Measurements from ENCODE around the gene KIAA1614.
A peak's percentile ranks its signal among the peaks of the same experiment; 100 is the strongest.
"Not testable (repeated sequence)": the region's sequence is repeated elsewhere in the genome, so short reads cannot be mapped to it uniquely, and the experiment has no call there.

Gene KIAA1614

DNA sequence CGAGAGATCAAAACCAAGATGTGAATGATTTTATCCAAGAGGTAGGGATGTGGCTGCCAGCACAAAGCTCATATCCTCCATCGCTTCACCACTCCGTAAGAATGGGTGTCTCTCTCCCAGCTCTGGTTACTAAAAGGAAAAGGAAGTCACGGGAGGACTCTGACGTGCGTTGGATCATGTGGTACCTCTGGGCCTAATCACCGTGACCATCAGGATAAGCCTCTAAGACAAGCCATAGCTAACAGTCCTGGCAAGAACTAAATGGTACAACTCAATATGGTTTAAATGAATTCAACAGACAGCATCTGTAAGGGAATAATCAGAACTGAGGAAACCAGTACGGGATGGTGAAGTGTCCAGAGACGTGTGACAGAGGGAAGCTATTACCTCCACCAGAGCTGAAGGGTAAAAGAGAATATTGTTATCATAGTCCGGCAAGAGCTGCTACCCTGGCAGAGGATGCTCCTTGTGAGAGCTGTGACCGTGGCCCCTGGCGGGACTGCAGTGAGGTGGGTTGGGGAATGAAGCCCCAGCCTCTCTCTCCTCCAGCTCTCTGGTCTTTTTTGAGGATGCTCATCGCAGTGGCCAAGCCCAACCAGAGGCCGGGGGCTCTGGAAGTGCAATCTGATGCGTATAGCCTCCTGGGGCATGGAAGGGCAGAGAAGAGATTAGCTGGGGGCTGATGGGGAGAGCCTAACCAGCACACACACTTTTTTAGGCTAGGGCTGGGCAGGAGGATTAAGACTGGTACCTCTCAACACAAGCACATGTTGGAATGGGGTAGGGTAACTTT lies 54.2 kb downstream of the KIAA1614 start:
- Mint-ChIP-seq H3K27ac (no peak overlapping the region), H3K27me3 (no peaks in the 10 kb centered on the region), H3K36me3 (peaks cover 12% of the 10 kb centered on the region), H3K9me3 (ENCODE audit: low read depth) (no peaks in the 10 kb centered on the region), H3K4me1 (ENCODE audit: low read depth) (peaks cover 4% of the 10 kb centered on the region), H3K4me3 (no peak overlapping the region)

DNA sequence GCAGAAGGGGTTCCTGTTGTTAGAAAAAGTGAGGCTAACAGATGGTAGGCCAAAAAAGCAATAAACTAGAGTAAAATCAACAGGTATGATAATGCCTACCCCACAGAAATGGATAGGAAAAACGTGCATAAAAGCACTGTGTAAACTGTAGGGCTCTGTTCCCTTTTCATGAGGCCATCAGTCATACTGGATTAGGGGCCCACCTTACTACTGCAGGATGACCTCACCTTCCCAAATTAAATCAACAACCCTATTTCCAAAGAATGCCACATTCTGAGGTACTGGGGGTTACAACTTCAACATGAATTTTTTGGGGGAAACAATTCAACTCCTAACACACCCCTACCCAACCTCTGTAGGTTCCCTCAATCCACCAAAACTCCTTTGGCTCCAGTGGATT lies 54.9 kb downstream of the KIAA1614 start:
- H3K4me3 Mint-ChIP-seq, result no peak overlapping the region
- H3K9me3 Mint-ChIP-seq (ENCODE audit: low read depth), result no peaks in the 10 kb centered on the region
- no peaks in the 10 kb centered on the region for H3K27me3 Mint-ChIP-seq
- peaks cover 4% of the 10 kb centered on the region for H3K4me1 Mint-ChIP-seq (ENCODE audit: low read depth)
- peaks cover 12% of the 10 kb centered on the region for H3K36me3 Mint-ChIP-seq
- H3K27ac Mint-ChIP-seq, result no peak overlapping the region

DNA sequence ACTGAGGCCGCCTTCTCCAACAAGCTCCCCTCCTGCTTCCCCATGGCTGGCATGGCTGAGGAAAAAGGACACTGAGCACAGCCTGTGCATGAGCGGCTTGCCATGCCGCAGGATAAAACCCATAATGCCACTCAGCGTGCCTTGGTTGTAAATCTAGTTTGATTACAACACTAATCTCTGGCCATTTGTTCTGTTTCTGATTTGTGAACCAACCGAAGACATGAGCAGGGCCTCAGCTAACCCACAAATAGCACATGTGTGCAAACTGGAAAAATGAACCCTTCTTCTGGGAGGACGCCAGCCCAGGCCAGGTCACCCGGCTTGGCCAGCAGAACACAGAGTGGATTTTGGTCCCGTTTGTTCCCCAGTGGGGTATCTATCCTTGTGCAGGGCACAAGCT lies 56.1 kb downstream of the KIAA1614 start:
- H3K27ac Mint-ChIP-seq; H3K27me3 Mint-ChIP-seq; H3K9me3 Mint-ChIP-seq (ENCODE audit: low read depth); H3K4me1 Mint-ChIP-seq (ENCODE audit: low read depth); H3K4me3 Mint-ChIP-seq: not testable (repeated sequence)
- H3K36me3 Mint-ChIP-seq, result peaks cover 17% of the 10 kb centered on the region

DNA sequence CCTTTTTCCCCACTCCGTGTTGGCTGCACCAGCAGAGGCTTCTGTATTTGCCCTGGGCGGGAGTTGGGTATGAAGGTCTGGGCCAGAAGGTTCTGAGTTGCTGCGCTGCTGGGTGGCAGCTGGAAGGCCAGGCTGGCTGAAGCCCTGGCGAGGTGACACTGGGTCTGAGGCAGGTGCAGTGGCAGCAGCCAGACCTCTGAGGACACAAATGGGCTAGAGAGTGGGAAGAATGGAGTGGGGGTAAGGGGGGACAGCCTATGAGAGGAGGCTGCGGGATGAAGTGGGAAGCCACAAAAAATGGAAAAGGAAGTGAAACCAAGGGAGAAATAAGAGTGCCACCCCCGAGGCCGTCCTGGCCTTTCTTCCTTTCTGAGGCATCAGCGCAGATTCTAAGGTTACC lies 56.7 kb downstream of the KIAA1614 start:
- Mint-ChIP-seq H3K9me3 (ENCODE audit: low read depth) (no peaks in the 10 kb centered on the region), H3K4me3 (no peak overlapping the region), H3K27ac (no peak overlapping the region), H3K27me3 (no peaks in the 10 kb centered on the region), H3K36me3 (peaks cover 19% of the 10 kb centered on the region), H3K4me1 (ENCODE audit: low read depth) (peaks cover 6% of the 10 kb centered on the region)

DNA sequence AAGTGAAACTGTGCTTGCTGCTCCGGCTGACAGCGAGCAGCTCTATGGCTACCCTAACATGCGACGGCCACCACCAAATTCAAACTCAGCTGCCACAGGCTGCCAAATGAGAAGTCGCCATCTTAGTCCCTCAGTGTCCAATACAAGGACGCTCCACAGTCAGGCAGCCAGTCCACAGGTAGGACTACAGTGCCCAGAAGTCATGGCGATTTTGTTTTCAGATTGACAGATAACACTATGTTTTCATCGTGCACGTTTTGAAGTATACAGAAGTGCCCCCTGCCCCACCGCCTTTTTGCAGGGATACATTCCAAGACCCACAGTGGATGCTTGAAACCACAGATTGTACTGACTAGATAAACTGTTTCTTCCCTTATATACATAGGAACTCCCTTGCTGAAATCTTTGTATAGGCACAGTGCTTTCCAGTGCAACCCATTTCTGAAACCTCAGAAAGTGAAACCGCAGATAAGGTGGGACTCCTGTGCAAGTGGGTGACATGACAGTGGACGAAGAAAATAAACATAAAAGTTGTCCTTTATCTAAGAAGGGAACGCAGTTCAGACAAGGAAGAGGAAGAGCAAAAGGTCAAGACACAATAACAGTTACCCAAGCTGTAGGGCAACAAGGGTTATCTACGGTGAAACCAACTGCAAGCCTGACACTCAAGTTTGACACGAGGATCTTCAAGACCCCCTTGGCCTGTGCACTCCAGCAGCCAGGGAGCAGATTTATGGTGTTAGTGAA lies 57.8 kb downstream of the KIAA1614 start:
- H3K9me3 Mint-ChIP-seq (ENCODE audit: low read depth), result no peaks in the 10 kb centered on the region
- H3K4me3 Mint-ChIP-seq, result no peak overlapping the region
- no peaks in the 10 kb centered on the region for H3K27me3 Mint-ChIP-seq
- peaks cover 15% of the 10 kb centered on the region for H3K36me3 Mint-ChIP-seq
- H3K4me1 Mint-ChIP-seq (ENCODE audit: low read depth), result peaks cover 10% of the 10 kb centered on the region
- H3K27ac Mint-ChIP-seq, result peak overlapping the region; percentile 34

DNA sequence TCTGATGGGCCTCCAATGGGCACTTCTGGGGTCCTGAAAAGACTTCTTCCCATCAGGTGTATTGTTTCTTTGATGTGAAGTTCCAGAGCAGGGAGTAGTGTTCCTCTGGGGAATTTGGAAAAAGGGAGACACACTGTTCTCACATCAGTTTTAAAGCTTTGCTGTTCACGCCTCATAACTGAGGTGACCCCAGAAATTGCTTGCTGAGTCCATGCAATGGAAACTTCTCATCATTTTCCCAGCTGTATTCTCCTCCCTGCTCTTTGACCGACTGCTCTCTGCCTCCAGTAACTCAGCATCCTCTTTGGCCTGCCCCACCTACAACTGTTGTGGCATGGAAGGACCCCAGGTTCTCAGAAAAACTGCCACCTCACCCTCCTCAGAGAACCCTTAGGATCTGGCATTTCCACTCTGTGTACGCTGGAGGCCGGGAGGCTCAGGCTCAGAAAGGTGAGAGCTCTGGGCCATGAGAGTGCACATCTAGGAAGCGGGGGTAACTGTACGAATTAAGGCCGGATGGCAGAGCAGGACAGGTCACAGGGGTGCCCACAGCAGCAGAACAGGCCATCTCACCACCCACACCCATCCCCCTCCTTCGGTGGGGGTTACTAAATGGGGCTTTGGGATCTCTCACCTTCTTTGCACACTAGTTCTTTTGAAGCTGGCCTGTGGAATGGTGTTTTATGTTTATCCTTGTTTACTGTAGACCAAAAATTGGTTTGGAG lies 58.7 kb downstream of the KIAA1614 start:
- H3K9me3 Mint-ChIP-seq (ENCODE audit: low read depth), result no peaks in the 10 kb centered on the region
- H3K27me3 Mint-ChIP-seq, result no peaks in the 10 kb centered on the region
- H3K36me3 Mint-ChIP-seq, result peaks cover 15% of the 10 kb centered on the region
- peaks cover 19% of the 10 kb centered on the region for H3K4me1 Mint-ChIP-seq (ENCODE audit: low read depth)
- peak overlapping the region; percentile 10 for H3K27ac Mint-ChIP-seq
- H3K4me3 Mint-ChIP-seq, result no peak overlapping the region

DNA sequence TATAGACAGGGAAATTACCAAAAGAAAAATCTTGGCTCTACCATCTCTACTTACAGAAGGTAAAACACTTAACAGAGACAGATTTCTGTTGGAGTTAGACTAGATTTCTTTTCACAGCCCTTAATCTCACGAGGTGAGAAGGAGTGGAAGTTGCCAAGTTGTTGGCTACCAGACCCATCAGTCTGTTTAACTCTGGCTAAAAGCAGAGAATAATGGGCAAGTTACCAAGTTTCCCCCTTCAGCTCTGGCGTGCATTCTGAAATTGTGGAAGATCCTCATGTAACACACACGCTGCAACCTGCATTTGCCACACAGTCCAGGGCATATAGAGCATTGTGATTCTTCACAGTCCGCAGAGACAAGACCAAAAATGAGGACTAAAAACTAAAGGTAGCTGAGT lies 60.7 kb downstream of the KIAA1614 start:
- no peak overlapping the region for H3K27ac Mint-ChIP-seq
- no peaks in the 10 kb centered on the region for H3K27me3 Mint-ChIP-seq

DNA sequence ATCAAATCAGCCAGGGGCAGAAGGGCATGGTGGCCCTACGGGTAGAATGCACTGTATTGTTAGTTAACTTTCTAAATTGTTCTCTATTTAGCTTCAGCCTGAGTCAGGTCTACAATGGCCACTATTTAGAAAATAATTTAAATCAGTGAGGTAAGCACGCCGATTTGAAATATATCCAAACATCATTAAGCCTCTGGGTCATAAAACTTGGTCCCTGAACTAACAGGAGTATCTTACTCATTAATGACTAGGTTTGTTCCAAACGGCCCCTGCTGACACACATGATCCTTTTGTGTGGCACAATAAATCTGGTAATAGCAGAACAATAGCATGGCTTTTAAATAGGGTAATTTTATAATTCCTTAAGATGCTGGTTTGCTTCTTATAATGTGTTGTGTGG lies 61.5 kb downstream of the KIAA1614 start:
- no peaks in the 10 kb centered on the region for H3K9me3 Mint-ChIP-seq (ENCODE audit: low read depth)
- H3K4me3 Mint-ChIP-seq, result no peak overlapping the region
- peaks cover 16% of the 10 kb centered on the region for H3K36me3 Mint-ChIP-seq
- H3K27ac Mint-ChIP-seq, result no peak overlapping the region
- no peaks in the 10 kb centered on the region for H3K27me3 Mint-ChIP-seq
- H3K4me1 Mint-ChIP-seq (ENCODE audit: low read depth), result peaks cover 25% of the 10 kb centered on the region

More for the DNA sequence above, 60.7 kb downstream of the KIAA1614 start:
- peaks cover 13% of the 10 kb centered on the region for H3K36me3 Mint-ChIP-seq
- H3K9me3 Mint-ChIP-seq (ENCODE audit: low read depth), result no peaks in the 10 kb centered on the region
- peaks cover 23% of the 10 kb centered on the region for H3K4me1 Mint-ChIP-seq (ENCODE audit: low read depth)
- H3K4me3 Mint-ChIP-seq, result no peak overlapping the region

DNA sequence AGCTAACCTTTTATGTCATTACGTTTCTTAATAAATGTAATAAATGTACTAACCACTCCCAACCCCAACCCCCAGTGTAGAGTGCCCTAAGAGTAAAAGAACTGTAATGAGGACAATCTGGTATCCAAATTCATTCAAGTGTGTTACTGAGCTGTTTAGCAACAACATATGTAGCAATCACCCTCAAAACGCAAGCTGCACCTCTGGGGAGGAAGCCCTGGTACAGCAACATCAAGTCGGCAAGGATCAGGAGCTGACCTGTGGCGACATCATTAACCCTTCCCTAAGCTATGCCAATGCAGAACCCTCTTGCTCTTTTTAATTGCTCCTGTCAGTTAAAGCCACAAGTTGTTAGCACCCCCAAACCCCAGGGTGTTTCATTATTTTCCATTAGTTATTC lies 62.9 kb downstream of the KIAA1614 start:
- Mint-ChIP-seq H3K27ac (no peak overlapping the region), H3K4me3 (no peak overlapping the region), H3K4me1 (ENCODE audit: low read depth) (peaks cover 27% of the 10 kb centered on the region), H3K27me3 (no peaks in the 10 kb centered on the region), H3K9me3 (ENCODE audit: low read depth) (no peaks in the 10 kb centered on the region), H3K36me3 (peaks cover 14% of the 10 kb centered on the region)

DNA sequence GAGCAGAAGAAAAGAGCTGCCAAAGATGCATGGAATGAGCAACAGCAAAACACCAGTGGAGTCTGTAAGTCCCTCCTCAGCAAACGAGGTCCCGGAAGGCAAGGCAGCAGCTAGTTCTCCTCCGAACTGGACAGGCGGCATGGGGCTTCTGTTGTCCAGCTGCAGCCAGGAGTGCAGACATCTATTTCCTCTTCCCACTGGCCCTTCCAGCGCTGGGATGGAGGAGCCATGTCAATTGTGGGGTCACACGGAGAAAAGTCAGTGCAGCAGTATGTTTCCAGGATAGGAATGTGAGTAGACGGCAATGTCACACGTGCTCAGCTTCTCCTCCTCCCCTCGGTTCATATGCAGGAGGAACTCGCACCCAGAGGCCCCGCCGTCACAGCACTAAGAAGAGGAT lies 63.5 kb downstream of the KIAA1614 start:
- no peaks in the 10 kb centered on the region for H3K9me3 Mint-ChIP-seq (ENCODE audit: low read depth)
- H3K4me1 Mint-ChIP-seq (ENCODE audit: low read depth), result peaks cover 32% of the 10 kb centered on the region
- peaks cover 13% of the 10 kb centered on the region for H3K36me3 Mint-ChIP-seq
- H3K27me3 Mint-ChIP-seq, result no peaks in the 10 kb centered on the region
- no peak overlapping the region for H3K4me3 Mint-ChIP-seq
- H3K27ac Mint-ChIP-seq, result no peak overlapping the region

DNA sequence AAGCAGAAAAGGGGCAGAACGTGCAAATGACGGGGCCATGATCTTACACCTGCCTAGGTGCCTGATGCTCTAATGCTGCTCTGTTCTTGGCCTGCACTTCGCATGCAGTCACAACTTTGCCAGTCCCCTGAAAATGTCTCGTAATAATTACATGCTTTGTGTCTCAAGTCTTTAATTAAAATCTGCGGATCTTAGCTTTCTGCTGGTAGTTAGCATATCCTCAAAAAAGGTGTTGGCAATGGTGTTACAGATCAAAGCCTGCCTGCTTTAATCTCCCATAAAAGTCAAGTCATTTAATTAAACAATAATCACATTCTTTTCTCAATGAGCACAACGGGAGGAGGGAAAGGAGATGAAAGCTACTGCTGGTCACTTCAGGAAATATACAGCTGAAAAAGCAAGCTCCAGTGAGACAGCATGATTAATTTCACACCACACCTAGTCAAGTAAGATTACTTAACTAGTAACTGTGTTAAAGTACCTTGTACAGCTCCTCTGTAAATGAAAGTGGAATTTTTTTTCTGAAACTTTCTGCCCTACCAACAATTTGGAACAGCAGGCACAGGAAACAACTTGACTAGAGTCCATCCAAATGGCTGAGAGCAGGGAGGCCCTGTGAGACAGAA lies 64.1 kb downstream of the KIAA1614 start:
- Mint-ChIP-seq H3K36me3 (peaks cover 13% of the 10 kb centered on the region), H3K27ac (no peak overlapping the region), H3K27me3 (no peaks in the 10 kb centered on the region), H3K9me3 (ENCODE audit: low read depth) (no peaks in the 10 kb centered on the region), H3K4me3 (no peak overlapping the region), H3K4me1 (ENCODE audit: low read depth) (peaks cover 38% of the 10 kb centered on the region)

DNA sequence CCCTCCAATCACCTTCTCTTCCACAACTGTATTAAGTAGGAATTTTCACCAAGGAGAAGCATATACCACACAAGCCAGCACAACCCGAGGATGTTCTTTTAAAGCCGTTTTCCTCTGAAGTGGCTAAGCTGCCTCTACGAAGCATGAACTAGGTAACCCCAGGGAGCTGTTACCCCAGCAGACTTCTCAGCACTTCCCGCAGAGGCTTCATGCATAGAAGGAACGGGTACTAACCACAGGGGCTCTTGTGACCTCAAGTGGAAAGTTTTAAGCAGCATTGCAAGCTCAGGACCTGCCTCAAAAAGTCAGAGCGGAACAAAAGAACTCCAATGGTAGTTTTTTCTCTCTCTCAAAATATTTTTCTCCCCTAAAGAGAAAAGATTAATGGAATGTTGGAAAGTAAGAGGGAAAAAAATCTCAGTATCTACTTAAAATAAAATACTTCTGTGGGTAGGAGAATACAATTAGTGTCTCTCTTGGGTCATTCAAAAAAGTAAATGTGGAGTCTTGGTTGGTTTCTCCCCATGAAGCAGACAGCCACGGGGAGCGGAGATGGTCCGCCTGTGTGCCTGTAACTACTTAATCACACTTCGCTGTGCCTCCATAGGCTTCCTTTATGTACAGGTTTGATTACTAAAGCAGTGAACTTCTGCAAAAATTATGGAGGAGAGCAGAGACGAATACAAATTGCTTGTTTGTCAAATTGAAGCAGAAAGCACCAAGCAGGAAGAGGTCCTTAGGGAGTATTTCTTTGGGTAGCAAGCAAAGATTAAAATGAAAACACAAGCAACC lies 69.1 kb downstream of the KIAA1614 start:
- H3K27me3 Mint-ChIP-seq, result no peaks in the 10 kb centered on the region
- peak overlapping the region; percentile 66 for H3K4me3 Mint-ChIP-seq
- H3K4me1 Mint-ChIP-seq (ENCODE audit: low read depth), result peaks cover 32% of the 10 kb centered on the region
- peaks cover 12% of the 10 kb centered on the region for H3K36me3 Mint-ChIP-seq
- no peaks in the 10 kb centered on the region for H3K9me3 Mint-ChIP-seq (ENCODE audit: low read depth)
- H3K27ac Mint-ChIP-seq, result peak overlapping the region; percentile 70

DNA sequence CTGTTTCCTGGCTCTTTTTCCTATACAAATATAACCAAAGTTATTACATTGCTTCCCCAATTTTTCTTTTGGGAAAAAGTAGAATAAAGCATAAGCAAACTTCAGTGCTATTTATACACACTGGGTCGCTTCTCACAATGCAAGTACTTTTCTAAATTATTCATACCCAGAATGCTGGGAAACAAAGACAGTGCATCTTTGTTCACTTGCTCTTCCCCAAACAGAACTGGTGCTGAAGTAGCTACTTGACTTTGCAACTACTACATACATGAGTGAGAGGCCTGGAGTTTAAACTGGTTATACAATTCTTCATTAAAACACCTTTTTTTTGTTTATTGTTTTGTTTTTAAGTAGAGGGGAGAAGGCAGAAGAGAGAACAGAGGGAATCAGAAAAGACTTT lies 69.7 kb downstream of the KIAA1614 start:
- Mint-ChIP-seq H3K9me3 (ENCODE audit: low read depth) (no peaks in the 10 kb centered on the region), H3K27ac (peak overlapping the region; percentile 18), H3K27me3 (no peaks in the 10 kb centered on the region), H3K36me3 (peaks cover 18% of the 10 kb centered on the region), H3K4me1 (ENCODE audit: low read depth) (peaks cover 31% of the 10 kb centered on the region), H3K4me3 (no peak overlapping the region)

DNA sequence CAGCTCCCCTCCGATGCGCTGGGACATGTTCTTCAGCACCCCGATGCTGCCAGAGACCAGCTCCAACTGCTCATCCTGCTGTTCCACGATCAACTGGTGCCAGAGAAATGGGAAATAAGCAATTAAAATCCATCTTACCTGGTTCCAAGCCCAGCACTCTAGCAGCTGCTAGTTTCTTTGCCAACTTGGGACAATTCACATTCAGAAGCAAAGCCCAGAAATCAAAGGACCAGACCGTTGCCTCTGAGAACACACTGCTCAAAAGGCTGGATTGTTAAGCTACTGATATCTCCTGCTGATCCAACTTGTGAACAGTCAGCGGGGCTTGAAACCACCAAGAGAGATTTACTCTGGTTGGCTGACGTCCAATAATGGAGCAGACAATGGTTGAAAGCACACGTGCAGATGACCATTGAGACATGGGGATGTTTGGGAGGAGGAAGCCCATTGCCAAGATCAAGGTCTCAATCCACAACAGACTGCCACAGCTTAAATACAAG lies 75.6 kb downstream of the KIAA1614 start:
- no peak overlapping the region for H3K4me3 Mint-ChIP-seq
- no peak overlapping the region for H3K27ac Mint-ChIP-seq
- H3K4me1 Mint-ChIP-seq (ENCODE audit: low read depth), result peaks cover 3% of the 10 kb centered on the region
- H3K36me3 Mint-ChIP-seq, result peaks cover 22% of the 10 kb centered on the region
- H3K27me3 Mint-ChIP-seq, result no peaks in the 10 kb centered on the region
- H3K9me3 Mint-ChIP-seq (ENCODE audit: low read depth), result no peaks in the 10 kb centered on the region
